Measurements from ENCODE around the gene CALHM5. TPM values are rescaled to one million over a fixed set of nuclear protein-coding genes. Genes with fewer than 3 reads are reported as not detected.

CALHM5 gene
- total RNA-seq, 2 experiments from 2014 or later, result not detected

GRCh38 chr6:116568821-116569755 is 57.6 kb downstream of the CALHM5 start:
- no peak overlapping the region for H3K27ac Mint-ChIP-seq
- H3K9me3 Mint-ChIP-seq (ENCODE audit: low read depth), result no peaks in the 10 kb centered on the region
- peaks cover 29% of the 10 kb centered on the region for H3K4me1 Mint-ChIP-seq
- no peak for DNase-seq
- peaks cover 3% of the 10 kb centered on the region for H3K27me3 Mint-ChIP-seq
- POLR2A ChIA-PET, result interaction anchor here (0.7 kb wide), 1 partner anchor 10 kb away, joined by 3 read pairs; no protein-coding TSS in a partner anchor
- no peak for ATAC-seq
- intact Hi-C loops (cut with DNase I, micrococcal nuclease), result no loop called here
- peaks cover 4% of the 10 kb centered on the region for H3K36me3 Mint-ChIP-seq (ENCODE audit: low read depth)
- CTCF ChIA-PET, result no interaction called here
- peak overlapping the region; percentile 1 for H3K4me3 Mint-ChIP-seq

DNA sequence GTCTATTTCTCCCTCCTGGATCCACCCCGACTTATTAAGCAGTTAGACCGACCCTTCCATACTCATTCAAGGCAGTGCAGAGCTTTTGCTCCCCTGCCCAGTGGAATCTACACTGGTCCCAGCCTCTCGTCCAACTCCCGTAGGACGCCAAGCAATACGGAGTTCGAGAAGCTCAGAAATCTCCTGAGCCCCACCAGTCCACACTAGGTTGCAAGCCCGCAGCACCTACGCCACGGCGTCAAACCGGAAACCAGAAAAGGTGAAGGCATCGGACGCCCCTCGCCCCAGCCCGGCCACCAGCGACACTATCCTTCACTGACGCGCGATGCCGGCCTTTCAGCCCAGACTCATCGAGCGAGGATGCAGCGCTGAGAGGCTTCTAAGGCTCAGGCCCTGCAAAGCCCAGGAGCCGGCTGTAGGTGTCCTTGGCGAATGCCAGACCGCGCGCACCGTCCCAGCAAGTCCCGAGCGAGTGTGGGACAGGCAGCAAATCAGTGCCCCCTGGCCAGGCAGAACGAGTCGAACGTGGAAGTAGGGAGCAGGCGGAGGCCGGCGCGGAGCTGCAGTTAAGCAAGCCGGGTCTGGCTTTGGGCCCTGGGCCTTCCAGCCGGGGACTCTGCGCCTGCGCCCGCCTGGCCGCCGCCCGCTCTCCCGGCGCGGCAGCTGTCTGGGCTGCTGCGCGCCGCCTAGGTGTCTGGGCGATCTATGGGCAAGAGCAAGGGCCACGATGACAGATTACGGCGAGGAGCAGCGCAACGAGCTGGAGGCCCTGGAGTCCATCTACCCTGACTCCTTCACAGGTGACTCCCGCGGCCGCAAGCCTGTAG is 59.6 kb downstream of the CALHM5 start, which contains the start of gene RWDD1:
Gene RWDD1, plus strand, starts transcription at position 649 of the 827 bp plus-strand sequence. Its CDS starts 79 bp downstream, at position 728.
- DNase-seq (peak; percentile 99), ATAC-seq (peak; percentile 89)
- ChIA-PET POLR2A (interaction anchor here (0.6 to 1.3 kb wide), 5 partner anchors 20 to 879 kb away, joined by 3 to 7 read pairs (median 5); partner anchors contain the start of genes KPNA5 and TSPYL1), CTCF (interaction anchor here (0.6 to 3.2 kb wide), 14 partner anchors 8 to 949 kb away, joined by 3 to 26 read pairs (median 4); no protein-coding TSS in a partner anchor)
- intact Hi-C loops (cut with DNase I, micrococcal nuclease), result loop anchor here (1.0 to 5.0 kb wide), 13 partner anchors 45 to 1104 kb away; partner anchors contain the start of genes KPNA5 (in 2 of the 2), RSPH4A (in 2 of the 2), TSPYL1 (in 2 of the 2) and ZUP1 (in 2 of the 2)
- Mint-ChIP-seq H3K4me3 (peak within 1 kb of the TSS; percentile 94), H3K4me1 (peaks cover 39% of the 10 kb centered on the region), H3K36me3 (ENCODE audit: low read depth) (peaks cover 13% of the 10 kb centered on the region), H3K27ac (peak within 1 kb of the TSS; percentile 98), H3K27me3 (no peaks in the 10 kb centered on the region), H3K9me3 (ENCODE audit: low read depth) (no peaks in the 10 kb centered on the region)

GRCh38 chr6:116571683-116572000 is 60.2 kb downstream of the CALHM5 start:
- no peak for ATAC-seq
- peaks cover 44% of the 10 kb centered on the region for H3K4me1 Mint-ChIP-seq

DNA sequence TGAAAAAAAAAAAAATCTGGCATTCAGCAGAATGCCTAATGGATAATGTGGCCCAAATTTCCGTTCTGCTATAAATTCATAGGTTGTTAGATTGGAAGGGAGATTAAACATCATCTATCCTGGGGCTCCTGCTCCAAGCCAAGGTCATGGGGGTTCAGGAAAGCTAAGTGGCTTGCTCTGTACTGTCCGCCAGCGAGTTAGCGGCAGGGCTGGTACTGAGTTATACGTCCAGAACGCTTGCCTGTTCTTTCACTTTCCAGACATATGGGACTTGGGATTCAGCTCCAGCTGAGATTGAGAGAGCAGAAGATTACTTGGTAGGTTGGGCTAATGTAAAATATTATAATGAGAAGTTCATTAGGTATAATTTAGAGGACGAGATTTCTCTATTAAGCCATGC is 60.7 kb downstream of the CALHM5 start:
- Mint-ChIP-seq H3K36me3 (ENCODE audit: low read depth) (peaks cover 21% of the 10 kb centered on the region), H3K4me1 (peaks cover 46% of the 10 kb centered on the region), H3K27ac (peak overlapping the region; percentile 94), H3K4me3 (peak overlapping the region; percentile 94), H3K27me3 (no peaks in the 10 kb centered on the region), H3K9me3 (ENCODE audit: low read depth) (no peaks in the 10 kb centered on the region)
- ChIA-PET CTCF (interaction anchor here (0.6 to 3.2 kb wide), 13 partner anchors 9 to 948 kb away, joined by 3 to 26 read pairs (median 4); no protein-coding TSS in a partner anchor), POLR2A (interaction anchor here (0.7 to 1.3 kb wide), 2 partner anchors 109 to 191 kb away, joined by 5 read pairs; partner anchors contain the start of gene KPNA5)
- intact Hi-C loops (cut with DNase I, micrococcal nuclease), result loop anchor here in 1 of 2 experiments (5.0 kb wide), 1 partner anchor 95 kb away; the partner anchor contains the start of gene ZUP1
- ATAC-seq (no peak), DNase-seq (peak; percentile 26)

More at GRCh38 chr6:116571683-116572000, 60.2 kb downstream of the CALHM5 start:
- Mint-ChIP-seq H3K36me3 (ENCODE audit: low read depth) (peaks cover 19% of the 10 kb centered on the region), H3K27me3 (no peaks in the 10 kb centered on the region), H3K27ac (peak overlapping the region; percentile 94), H3K9me3 (ENCODE audit: low read depth) (no peaks in the 10 kb centered on the region), H3K4me3 (peak overlapping the region; percentile 94)
- intact Hi-C loops (cut with DNase I, micrococcal nuclease), result loop anchor here (1.0 to 5.0 kb wide), 13 partner anchors 45 to 1103 kb away; partner anchors contain the start of genes KPNA5 (in 2 of the 2), RSPH4A (in 2 of the 2), TSPYL1 (in 2 of the 2) and ZUP1 (in 2 of the 2)
- DNase-seq, result no peak
- POLR2A ChIA-PET, result interaction anchor here (0.6 to 1.3 kb wide), 5 partner anchors 20 to 878 kb away, joined by 3 to 7 read pairs (median 5); partner anchors contain the start of genes KPNA5 and TSPYL1
- CTCF ChIA-PET, result interaction anchor here (0.6 to 3.2 kb wide), 12 partner anchors 9 to 948 kb away, joined by 3 to 26 read pairs (median 4); no protein-coding TSS in a partner anchor

Other genes starting within 250 kb of the CALHM5 start
- 10 to 100 TPM; 37.5 to 38.2 TPM for gene TSPYL1, start 231.7 kb upstream of the CALHM5 start, total RNA-seq
- gene DSE, start 140.7 kb upstream of the CALHM5 start, total RNA-seq, result 1 to 10 TPM; 5.6 TPM
- gene CALHM6, start 50.3 kb upstream of the CALHM5 start, total RNA-seq, result 10 to 100 TPM in 1 of 2 experiments, 1 to 10 TPM in 1; 7.1 to 10.0 TPM
- not detected for gene TRAPPC3L, start 34.0 kb downstream of the CALHM5 start, total RNA-seq
- not detected for gene CALHM4, start 42.1 kb downstream of the CALHM5 start, total RNA-seq
- 10 to 100 TPM; 40.0 to 65.4 TPM for gene RWDD1, start 59.9 kb downstream of the CALHM5 start, total RNA-seq
- gene RSPH4A, start 104.8 kb downstream of the CALHM5 start, total RNA-seq, result under 1 TPM in 1 of 2 experiments, not detected in 1; 0.11 TPM
- 10 to 100 TPM; 22.6 to 25.5 TPM for gene ZUP1, start 157.1 kb downstream of the CALHM5 start, total RNA-seq
- gene KPNA5, start 169.6 kb downstream of the CALHM5 start, total RNA-seq, result 10 to 100 TPM; 10.4 to 13.6 TPM